Measurements from ENCODE around the gene GCN1.

The GCN1 gene

DNA sequence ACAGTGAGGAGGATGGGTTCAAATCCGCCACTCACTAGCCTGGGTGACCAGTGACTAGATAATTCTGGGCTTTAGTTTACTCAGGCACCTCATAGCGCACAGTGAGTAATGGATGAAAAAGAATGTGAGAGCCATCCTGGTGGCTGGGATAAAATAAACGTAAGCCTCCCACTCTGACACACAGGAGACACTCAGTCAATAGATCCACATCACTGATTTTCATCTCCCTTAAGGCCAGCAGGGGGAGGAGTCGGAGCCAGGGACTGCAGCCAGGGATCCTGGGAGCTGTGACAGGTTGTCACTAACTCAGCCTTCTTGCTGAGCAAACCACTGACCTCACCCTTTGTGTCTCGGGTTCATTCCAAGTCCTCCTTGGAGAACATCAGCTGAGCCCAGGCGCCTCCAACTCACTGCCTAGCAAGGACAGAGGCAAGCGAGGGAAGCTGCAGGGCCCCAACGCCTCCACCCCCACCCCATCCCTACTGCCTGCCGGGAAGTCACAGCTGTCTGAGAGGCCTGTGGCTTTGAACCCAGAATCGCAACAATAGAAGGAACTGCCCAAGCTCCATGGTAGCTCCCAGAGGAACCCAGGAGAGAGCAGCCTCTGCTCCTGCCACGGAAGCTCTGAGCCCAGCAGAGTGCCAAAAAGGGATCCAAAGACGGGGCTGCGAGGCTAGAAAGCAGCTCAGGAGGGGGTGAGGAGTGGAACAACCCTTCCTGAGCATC lies 40.3 kb upstream of the GCN1 start:
- TF ChIP-seq, protein P1, sequence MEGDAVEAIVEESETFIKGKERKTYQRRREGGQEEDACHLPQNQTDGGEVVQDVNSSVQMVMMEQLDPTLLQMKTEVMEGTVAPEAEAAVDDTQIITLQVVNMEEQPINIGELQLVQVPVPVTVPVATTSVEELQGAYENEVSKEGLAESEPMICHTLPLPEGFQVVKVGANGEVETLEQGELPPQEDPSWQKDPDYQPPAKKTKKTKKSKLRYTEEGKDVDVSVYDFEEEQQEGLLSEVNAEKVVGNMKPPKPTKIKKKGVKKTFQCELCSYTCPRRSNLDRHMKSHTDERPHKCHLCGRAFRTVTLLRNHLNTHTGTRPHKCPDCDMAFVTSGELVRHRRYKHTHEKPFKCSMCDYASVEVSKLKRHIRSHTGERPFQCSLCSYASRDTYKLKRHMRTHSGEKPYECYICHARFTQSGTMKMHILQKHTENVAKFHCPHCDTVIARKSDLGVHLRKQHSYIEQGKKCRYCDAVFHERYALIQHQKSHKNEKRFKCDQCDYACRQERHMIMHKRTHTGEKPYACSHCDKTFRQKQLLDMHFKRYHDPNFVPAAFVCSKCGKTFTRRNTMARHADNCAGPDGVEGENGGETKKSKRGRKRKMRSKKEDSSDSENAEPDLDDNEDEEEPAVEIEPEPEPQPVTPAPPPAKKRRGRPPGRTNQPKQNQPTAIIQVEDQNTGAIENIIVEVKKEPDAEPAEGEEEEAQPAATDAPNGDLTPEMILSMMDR (IDR thresholded peaks at IDR 0.05) = no peak

DNA sequence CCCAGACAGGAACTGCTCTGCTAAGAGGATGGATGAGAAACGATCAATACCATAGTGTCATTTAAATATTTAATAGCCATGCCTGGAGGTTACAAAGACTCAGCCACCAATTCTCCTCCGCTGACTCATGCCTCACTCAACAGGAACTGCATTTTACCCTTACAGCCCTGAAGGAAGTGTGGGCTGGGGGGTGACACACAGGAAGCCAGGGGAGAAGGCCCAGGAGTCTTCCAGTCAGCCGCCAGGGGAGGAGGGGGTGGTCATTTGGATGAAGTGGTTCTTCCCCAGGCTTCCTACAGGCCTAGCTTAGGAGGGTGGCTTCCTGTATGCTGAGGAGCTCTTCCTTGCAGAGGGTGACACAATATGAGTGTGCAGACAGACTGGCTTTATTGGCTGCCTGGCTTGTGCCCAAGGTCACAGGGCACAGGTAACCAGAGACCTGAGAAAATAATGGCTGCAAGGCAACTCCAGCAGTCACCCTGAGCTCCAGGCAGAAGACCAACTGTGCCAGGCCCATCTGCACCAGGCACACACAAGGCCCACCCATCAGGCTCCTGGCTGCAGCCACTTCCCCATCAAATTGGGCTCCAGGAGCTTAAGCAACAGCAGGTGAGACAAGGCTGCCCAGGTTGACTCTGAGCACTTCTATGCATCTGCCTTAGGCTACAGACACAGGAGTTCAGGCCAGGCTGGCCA lies 36.9 kb upstream of the GCN1 start:
- peak; percentile 76 for DNase-seq (ENCODE audit: low spot score)
- TF ChIP-seq, protein P1 (IDR thresholded peaks at IDR 0.05) = no peak
- Histone ChIP-seq H3K27ac (peak overlapping the region; percentile 82 to 94), H3K4me3 (peak overlapping the region; percentile 46)

More for the DNA sequence above, 40.3 kb upstream of the GCN1 start:
- peak; percentile 90 for DNase-seq (ENCODE audit: low spot score)
- H3K27ac ChIP-seq = peak overlapping the region; percentile 69 to 94
- H3K4me3 ChIP-seq = peak overlapping the region; percentile 18

DNA sequence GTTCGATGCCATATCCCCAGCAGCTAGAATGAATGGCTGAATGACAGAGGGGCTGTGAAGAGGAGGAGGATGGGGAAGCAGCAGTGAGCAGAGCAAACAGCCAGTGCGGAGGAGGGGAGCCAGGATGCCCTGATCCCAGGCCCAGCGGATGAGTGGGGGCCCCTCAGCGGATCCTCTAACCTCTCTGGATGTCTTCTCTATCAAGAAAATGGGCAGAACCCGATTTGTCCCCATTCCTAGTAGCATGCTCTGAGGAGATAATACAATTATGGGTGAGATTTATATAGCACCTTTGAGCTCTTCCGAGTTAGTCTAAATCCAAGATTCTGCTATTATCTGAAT lies 36.4 kb upstream of the GCN1 start:
- TF ChIP-seq, protein P1 (IDR thresholded peaks at IDR 0.05) = no peak
- DNase-seq (ENCODE audit: low spot score) = no peak
- H3K27ac ChIP-seq = peak overlapping the region; percentile 82 to 94
- peak overlapping the region; percentile 46 for H3K4me3 ChIP-seq

DNA sequence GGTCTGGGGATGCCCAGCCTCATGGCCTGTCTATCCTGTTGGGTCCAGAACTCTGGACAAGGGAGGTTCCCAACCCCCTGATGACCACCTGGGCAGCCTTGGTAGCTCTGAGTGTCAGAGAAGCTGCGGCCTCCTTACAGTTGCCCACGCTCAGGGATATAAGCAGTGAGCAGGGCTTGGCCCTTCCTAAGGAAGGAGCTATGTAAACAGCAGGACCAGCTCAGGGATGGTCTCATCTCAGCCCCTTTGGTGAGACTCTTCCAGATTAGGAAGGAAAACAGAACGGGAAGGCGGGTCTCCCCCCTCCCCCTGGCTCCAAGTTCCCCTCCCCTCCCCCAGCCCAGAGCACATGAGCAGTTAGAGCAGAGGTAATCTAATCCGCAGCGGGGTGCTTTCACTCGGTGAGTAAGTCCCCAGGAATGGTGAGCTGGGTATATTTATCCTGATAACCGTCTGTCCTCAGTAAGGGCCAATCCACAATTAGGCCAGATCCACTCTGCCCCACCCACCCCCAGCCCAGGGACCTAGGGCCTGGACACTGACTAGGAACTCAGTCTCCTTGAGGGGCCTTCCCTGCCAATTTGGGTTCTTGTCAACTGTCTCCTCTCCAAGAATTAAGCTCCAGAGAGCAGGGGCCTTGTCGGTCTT lies 35.9 kb upstream of the GCN1 start:
- no peak for DNase-seq (ENCODE audit: low spot score)
- H3K4me3 ChIP-seq = peak overlapping the region; percentile 46
- TF ChIP-seq, protein P1 (IDR thresholded peaks at IDR 0.05) = no peak

DNA sequence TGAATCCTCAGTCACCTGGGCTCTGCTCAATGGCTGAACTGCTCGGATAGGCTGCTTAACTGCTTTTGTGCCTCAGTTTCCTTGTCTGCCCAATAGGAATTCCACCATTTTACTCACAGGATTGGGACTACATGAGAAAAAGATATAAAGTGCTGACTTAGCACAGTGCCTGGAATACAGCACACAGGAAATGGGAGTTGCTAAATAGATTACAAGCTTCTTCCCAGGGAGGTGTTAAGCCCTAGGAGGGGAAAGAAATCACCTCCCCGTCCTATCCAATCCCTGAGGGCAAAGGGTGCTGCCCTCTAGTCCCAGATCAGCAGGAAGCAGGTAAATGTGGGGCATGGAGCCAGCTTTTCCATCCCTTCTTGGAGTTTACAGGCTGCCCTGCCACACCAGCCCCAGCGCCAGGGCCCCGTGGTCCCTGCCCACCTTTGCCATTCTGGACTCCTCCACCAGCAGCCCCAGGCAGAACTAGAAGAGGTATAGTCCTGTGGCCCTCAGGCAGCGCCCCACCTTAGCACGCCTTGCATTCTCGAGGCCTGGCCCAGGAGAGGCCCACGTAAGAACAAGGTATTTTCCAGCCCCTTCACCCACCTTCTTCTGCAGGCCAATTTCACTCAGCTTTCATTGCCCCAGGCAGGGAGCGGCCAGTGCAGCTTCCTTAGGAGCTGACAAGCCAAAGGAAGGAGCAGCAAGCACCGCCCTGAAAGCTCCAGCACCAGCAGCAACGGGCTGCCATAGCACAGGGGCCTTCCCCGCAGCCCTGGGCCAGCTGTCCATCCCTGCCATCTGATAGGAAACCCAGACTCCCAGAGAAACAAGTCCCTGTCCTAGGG lies 35.2 kb upstream of the GCN1 start:
- peak overlapping the region; percentile 82 to 94 for H3K27ac ChIP-seq
- peak overlapping the region; percentile 46 for H3K4me3 ChIP-seq
- TF ChIP-seq, protein P1 (IDR thresholded peaks at IDR 0.05) = no peak
- peak; percentile 74 for DNase-seq (ENCODE audit: low spot score)

More for the DNA sequence above, 35.9 kb upstream of the GCN1 start:
- H3K27ac ChIP-seq = peak overlapping the region; percentile 82 to 94

DNA sequence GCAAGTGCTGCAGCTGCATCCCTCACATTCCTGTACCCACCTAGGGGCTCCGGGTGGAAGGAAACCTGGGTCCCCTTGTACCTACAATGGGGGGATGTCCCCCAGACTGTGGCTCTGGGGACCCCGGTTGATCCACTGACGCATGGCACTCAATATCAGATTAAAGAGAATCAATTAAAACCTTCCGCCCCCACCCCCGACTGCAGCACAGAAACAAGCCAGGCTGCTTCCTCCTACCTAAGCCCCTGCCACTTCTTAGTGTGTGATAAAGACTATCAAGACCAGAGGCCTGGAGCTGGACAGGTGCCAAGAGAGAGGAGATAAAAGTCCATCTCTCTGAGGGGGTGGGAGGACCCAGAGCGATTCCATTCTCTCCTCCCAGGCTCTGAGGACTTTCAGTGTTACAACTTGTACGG lies 34.6 kb upstream of the GCN1 start:
- peak overlapping the region; percentile 42 for H3K4me3 ChIP-seq
- H3K27ac ChIP-seq = peak overlapping the region in 1 of 2 donors; percentile 94
- TF ChIP-seq, protein P1 (IDR thresholded peaks at IDR 0.05) = no peak
- peak; percentile 72 for DNase-seq (ENCODE audit: low spot score)
